Measurements from ENCODE around the gene CHST10. TPM values are rescaled to one million over a fixed set of nuclear protein-coding genes. Genes with fewer than 3 reads are reported as not detected.

Gene CHST10
- total RNA-seq, 4 donors from 2014 or later = 10.8 to 17.0 (median 13.5) TPM

DNA sequence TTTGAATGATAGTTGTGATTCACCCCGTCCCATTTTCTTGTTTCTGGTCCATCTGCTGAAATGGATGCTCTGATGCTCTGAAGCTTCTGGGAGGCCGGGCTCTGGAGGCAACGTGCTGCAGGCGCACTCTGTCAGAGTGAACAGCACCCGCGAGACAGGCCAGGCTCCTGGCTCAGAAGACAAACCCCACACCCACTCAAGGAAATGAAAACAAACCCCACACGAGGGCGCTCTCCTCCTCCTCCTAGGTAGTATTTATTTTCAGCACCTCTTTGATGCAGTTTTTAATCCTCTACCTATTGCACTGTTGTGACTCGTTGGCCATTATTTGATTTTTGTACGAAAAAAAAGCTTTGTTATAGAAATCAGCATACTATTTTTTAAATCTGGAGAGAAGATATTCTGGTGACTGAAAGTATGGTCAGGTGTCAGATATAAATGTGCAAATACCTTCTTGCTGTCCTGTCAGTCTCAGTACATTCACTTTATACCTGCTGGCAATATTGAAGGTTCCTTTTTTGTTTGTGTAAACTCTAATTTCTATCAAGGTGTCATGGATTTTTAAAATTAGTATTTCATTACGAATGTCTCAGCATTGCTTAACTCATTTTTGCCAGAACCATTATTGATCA is 10.3 kb upstream of the CHST10 start:
- no peak overlapping the region for H3K27ac ChIP-seq (replicated peaks in 1 of 4)
- intact Hi-C loops (cut with DNase I) = loop anchor here (5.0 kb wide), 1 partner anchor 175 kb away; no protein-coding TSS in a partner anchor
- no peaks in the 10 kb centered on the region for H3K27me3 ChIP-seq
- 44% methylated on average over 8 of the region's 11 CpGs for WGBS
- H3K4me3 ChIP-seq = no peak overlapping the region
- TF ChIP-seq, protein P1, sequence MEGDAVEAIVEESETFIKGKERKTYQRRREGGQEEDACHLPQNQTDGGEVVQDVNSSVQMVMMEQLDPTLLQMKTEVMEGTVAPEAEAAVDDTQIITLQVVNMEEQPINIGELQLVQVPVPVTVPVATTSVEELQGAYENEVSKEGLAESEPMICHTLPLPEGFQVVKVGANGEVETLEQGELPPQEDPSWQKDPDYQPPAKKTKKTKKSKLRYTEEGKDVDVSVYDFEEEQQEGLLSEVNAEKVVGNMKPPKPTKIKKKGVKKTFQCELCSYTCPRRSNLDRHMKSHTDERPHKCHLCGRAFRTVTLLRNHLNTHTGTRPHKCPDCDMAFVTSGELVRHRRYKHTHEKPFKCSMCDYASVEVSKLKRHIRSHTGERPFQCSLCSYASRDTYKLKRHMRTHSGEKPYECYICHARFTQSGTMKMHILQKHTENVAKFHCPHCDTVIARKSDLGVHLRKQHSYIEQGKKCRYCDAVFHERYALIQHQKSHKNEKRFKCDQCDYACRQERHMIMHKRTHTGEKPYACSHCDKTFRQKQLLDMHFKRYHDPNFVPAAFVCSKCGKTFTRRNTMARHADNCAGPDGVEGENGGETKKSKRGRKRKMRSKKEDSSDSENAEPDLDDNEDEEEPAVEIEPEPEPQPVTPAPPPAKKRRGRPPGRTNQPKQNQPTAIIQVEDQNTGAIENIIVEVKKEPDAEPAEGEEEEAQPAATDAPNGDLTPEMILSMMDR (IDR thresholded peaks at IDR 0.05) = peak; percentile 45 to 54 (median 47)
- no peak for TF ChIP-seq POLR2AphosphoS5 (IDR thresholded peaks at IDR 0.05)
- TF ChIP-seq EP300 (IDR thresholded peaks at IDR 0.05) = no peak
- TF ChIP-seq POLR2A (IDR thresholded peaks at IDR 0.05; ENCODE audit: low read depth) = no peak
- H3K36me3 ChIP-seq = no peaks in the 10 kb centered on the region
- H3K9me3 ChIP-seq = peaks cover 0 to 6% (median 0%) of the 10 kb centered on the region in 4 donors
- DNase-seq (ENCODE audit: extremely low spot score) = peak; percentile 90
- peaks cover 0 to 17% (median 16%) of the 10 kb centered on the region in 4 donors for H3K4me1 ChIP-seq

DNA sequence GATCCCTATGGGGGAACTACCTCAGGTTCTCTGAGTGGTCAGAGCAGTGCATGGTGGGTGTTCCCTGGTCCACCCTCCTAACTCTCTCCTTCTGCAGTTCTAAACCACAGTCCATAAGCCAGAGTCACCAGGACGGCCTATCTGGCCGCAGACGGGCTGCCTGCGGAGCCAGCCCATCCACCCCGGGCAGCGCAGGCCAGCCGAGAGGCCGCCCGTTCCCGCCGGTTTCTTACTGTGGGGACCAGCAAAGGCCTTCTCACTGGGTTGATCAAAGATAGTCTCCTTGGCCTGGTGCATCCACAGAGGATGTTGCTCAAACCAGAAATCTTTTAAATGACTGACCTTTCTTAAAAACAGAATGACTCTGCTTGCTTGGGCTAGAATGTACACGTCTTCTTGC is 9.6 kb upstream of the CHST10 start:
- Histone ChIP-seq H3K9me3 (peaks cover 0 to 6% (median 0%) of the 10 kb centered on the region in 4 donors), H3K27ac (replicated peaks in 1 of 4) (no peak overlapping the region), H3K36me3 (no peaks in the 10 kb centered on the region), H3K4me3 (no peak overlapping the region), H3K27me3 (no peaks in the 10 kb centered on the region), H3K4me1 (peaks cover 0 to 17% (median 16%) of the 10 kb centered on the region in 4 donors)
- 96% methylated on average over 9 of the region's 12 CpGs for WGBS
- peak; percentile 45 for DNase-seq (ENCODE audit: extremely low spot score)
- intact Hi-C loops (cut with DNase I) = loop anchor here (5.0 kb wide), 1 partner anchor 175 kb away; no protein-coding TSS in a partner anchor
- TF ChIP-seq POLR2A (IDR thresholded peaks at IDR 0.05; ENCODE audit: low read depth) (no peak), EP300 (IDR thresholded peaks at IDR 0.05) (no peak), POLR2AphosphoS5 (IDR thresholded peaks at IDR 0.05) (no peak)
- TF ChIP-seq, protein P1 (IDR thresholded peaks at IDR 0.05) = no peak

DNA sequence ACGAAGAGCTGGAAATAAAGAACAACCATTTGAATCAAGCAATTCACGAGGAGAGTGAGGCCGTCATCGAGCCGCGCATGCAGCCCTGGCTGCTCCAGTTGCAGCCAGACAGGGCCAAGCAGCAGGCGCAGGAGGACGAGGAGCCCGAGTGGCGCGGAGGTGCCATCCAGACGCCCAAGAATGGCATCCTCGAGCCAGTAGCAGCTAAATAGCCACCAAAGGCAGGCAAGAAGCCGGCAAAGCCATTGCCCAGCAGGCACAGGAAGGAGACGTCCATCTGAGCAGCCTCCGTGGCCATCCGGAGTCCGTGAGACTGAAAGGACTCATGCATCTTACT is 8.9 kb upstream of the CHST10 start:
- Histone ChIP-seq H3K27ac (replicated peaks in 1 of 4) (peak overlapping the region in 1 of 4 donors; percentile 69), H3K4me3 (no peak overlapping the region), H3K4me1 (peaks cover 0 to 17% (median 16%) of the 10 kb centered on the region in 4 donors), H3K36me3 (no peaks in the 10 kb centered on the region), H3K9me3 (peaks cover 0 to 6% (median 0%) of the 10 kb centered on the region in 4 donors), H3K27me3 (no peaks in the 10 kb centered on the region)
- intact Hi-C loops (cut with DNase I) = loop anchor here (5.0 kb wide), 1 partner anchor 176 kb away; no protein-coding TSS in a partner anchor
- TF ChIP-seq POLR2AphosphoS5 (IDR thresholded peaks at IDR 0.05) (no peak), EP300 (IDR thresholded peaks at IDR 0.05) (no peak), POLR2A (IDR thresholded peaks at IDR 0.05; ENCODE audit: low read depth) (no peak)
- TF ChIP-seq, protein P1 (IDR thresholded peaks at IDR 0.05) = no peak
- DNase-seq (ENCODE audit: extremely low spot score) = peak; percentile 81
- 82% methylated on average over 18 of the region's 18 CpGs for WGBS

DNA sequence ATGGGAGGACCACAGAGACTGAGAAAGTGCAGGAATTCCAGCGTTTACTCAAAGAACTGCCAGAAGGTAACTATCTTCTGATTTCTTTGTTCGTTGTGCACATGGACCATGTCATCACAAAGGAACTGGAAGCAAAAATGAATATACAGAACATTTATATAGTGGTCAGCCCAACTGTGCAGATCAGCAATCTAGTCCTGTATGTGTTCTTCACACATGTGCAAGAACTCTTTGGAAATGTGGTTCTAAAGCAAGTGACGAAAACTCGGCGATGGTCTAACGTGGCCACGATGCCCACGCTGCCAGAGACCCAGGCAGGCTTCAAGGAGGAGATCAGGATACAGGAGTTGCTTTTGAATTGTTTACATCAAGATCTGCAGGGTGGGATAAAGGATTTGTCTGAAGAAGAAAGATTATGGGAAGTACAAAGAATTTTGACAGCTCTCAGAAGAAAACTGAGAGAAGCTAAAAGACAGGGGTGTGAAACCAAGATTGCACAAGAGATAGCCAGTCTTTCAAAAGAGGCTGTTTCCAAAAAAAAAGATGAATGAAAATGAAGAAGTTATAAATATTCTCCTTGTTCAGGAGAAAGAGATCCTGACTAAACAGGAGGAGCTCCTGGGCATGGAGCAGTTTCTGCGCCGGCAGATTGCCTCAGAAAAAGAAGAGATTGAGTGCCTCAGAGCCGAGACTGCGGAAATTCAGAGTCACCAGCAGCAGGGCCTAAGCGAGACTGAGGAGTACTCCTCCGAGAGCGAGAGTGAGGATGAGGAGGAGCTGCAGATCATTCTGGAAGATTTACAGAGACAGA is 8.3 kb upstream of the CHST10 start:
- Histone ChIP-seq H3K36me3 (no peaks in the 10 kb centered on the region), H3K9me3 (peaks cover 0 to 4% (median 0%) of the 10 kb centered on the region in 4 donors), H3K4me1 (peaks cover 0 to 17% (median 16%) of the 10 kb centered on the region in 4 donors), H3K27me3 (no peaks in the 10 kb centered on the region), H3K27ac (replicated peaks in 1 of 4) (peak overlapping the region; percentile 34 to 69 (median 64)), H3K4me3 (no peak overlapping the region)
- DNase-seq (ENCODE audit: extremely low spot score) = peak; percentile 60
- TF ChIP-seq POLR2AphosphoS5 (IDR thresholded peaks at IDR 0.05) (no peak), EP300 (IDR thresholded peaks at IDR 0.05) (no peak), POLR2A (IDR thresholded peaks at IDR 0.05; ENCODE audit: low read depth) (no peak)
- TF ChIP-seq, protein P1 (IDR thresholded peaks at IDR 0.05) = no peak
- intact Hi-C loops (cut with DNase I) = loop anchor here (5.0 kb wide), 1 partner anchor 177 kb away; no protein-coding TSS in a partner anchor
- WGBS = 82% methylated on average over 15 of the region's 15 CpGs

All from esophagus muscularis mucosa (tissue), 4 donors.